ENCODE measurements around the gene SCAMP4. TPM values are rescaled to one million over a fixed set of nuclear protein-coding genes. Genes with fewer than 3 reads are reported as not detected.

SCAMP4 gene
- total and polyA plus RNA-seq, 2 experiments from 2014 or later: 69.3 to 89.8 TPM

DNA sequence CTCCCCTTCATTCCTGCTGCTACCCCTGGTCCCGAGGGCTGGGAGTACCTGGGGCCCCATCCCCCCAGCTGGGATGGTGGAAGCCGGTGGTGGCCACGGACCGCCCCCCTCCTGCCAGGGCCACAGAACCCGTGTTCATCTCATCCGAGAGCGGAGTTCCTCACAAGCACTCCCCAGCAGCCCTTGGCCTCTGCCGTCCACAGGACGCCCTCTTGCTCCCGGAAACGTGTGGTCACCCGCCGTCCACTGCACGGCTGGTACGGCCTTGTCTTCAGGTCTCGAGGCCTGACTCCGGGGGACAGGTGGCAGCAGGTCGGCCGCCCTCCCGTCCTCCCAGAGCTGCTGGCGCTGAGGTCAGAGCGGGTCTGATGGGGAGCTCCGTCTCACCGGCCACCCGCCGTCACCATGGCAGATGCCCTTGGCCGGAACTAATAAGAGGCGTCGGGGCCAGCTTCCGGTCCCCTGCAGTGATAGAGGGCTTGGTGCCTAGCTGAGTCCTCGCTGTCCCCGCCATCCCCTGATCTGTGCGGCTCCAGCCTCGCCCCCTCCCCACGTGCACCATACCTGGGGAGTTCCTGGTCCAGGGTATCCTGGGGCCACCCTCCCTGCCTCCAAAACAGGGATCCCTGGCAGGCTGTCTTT is 19.2 kb downstream of the SCAMP4 start:
- H3K9me2 ChIP-seq (replicated peaks; ENCODE audit: insufficient read depth): no peaks in the 10 kb centered on the region
- no peaks in the 10 kb centered on the region for H3K36me3 ChIP-seq (replicated peaks; ENCODE audit: insufficient read depth, low read depth)
- H3K79me2 ChIP-seq: no peaks in the 10 kb centered on the region
- H3K27ac ChIP-seq: no peak overlapping the region
- no peaks in the 10 kb centered on the region for H3K27me3 ChIP-seq
- no peaks in the 10 kb centered on the region for H3K4me1 ChIP-seq (ENCODE audit: insufficient read depth)
- TF ChIP-seq EZH2phosphoT487 (IDR thresholded peaks at IDR 0.05; ENCODE audit: low read depth, severe bottlenecking, unreplicated experiment) (no peak), CTCF (IDR thresholded peaks at IDR 0.05; ENCODE audit: poor library complexity) (no peak), EZH2 (IDR thresholded peaks at IDR 0.05; ENCODE audit: borderline replicate concordance) (no peak)
- DNase-seq (ENCODE audit: low spot score): no peak
- no peaks in the 10 kb centered on the region for H3K9me3 ChIP-seq (ENCODE audit: low read depth)
- WGBS (ENCODE audit: low lambda C conversion rate, missing lambda C conversion rate): 95% methylated on average over 30 of the region's 35 CpGs
- no peaks in the 10 kb centered on the region for H4K20me1 ChIP-seq (ENCODE audit: insufficient read depth, poor library complexity, severe bottlenecking)
- H2AFZ ChIP-seq: no peak overlapping the region
- H3K4me3 ChIP-seq: no peak overlapping the region
- no peak overlapping the region for H3K4me2 ChIP-seq

DNA sequence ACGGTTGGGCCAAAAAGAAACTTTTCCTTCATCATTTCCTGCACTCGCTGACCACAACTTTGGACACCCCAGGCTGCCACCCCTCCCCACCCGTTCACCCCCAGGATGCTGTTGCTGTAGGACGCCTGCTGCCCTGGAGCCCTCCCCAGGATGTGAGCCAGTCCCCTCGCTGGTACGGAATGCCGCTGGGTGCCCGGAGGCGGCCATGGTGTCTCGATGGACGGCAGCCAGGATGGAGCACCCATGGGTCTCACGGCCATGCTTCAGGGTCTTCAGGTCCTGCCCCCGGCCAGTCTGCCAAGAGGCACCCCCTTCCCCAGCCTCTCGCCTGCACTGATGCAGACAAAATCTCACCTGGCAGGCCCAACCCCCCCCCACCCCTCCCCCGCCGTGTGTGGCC is 20.3 kb downstream of the SCAMP4 start:
- no peak overlapping the region for H2AFZ ChIP-seq
- TF ChIP-seq EZH2phosphoT487 (IDR thresholded peaks at IDR 0.05; ENCODE audit: low read depth, severe bottlenecking, unreplicated experiment): no peak
- TF ChIP-seq CTCF (IDR thresholded peaks at IDR 0.05; ENCODE audit: poor library complexity): no peak
- TF ChIP-seq EZH2 (IDR thresholded peaks at IDR 0.05; ENCODE audit: borderline replicate concordance): no peak
- H3K9me2 ChIP-seq (replicated peaks; ENCODE audit: insufficient read depth): no peaks in the 10 kb centered on the region
- no peaks in the 10 kb centered on the region for H4K20me1 ChIP-seq (ENCODE audit: insufficient read depth, poor library complexity, severe bottlenecking)
- H3K27ac ChIP-seq: no peak overlapping the region
- no peak overlapping the region for H3K4me2 ChIP-seq
- no peaks in the 10 kb centered on the region for H3K27me3 ChIP-seq
- H3K79me2 ChIP-seq: no peaks in the 10 kb centered on the region
- DNase-seq (ENCODE audit: low spot score): no peak
- peaks cover 5% of the 10 kb centered on the region for H3K4me1 ChIP-seq (ENCODE audit: insufficient read depth)
- H3K9me3 ChIP-seq (ENCODE audit: low read depth): no peaks in the 10 kb centered on the region
- no peak overlapping the region for H3K4me3 ChIP-seq
- 97% methylated on average over 16 of the region's 16 CpGs for WGBS (ENCODE audit: low lambda C conversion rate, missing lambda C conversion rate)
- H3K36me3 ChIP-seq (replicated peaks; ENCODE audit: insufficient read depth, low read depth): no peaks in the 10 kb centered on the region

GRCh38 chr19:1929021-1929742 is 24.0 kb downstream of the SCAMP4 start:
- H3K9me3 ChIP-seq (ENCODE audit: low read depth): no peaks in the 10 kb centered on the region
- no peaks in the 10 kb centered on the region for H4K20me1 ChIP-seq (ENCODE audit: insufficient read depth, poor library complexity, severe bottlenecking)
- H3K9me2 ChIP-seq (replicated peaks; ENCODE audit: insufficient read depth): no peaks in the 10 kb centered on the region
- TF ChIP-seq EZH2phosphoT487 (IDR thresholded peaks at IDR 0.05; ENCODE audit: low read depth, severe bottlenecking, unreplicated experiment) (no peak), CTCF (IDR thresholded peaks at IDR 0.05; ENCODE audit: poor library complexity) (peak; percentile 80), EZH2 (IDR thresholded peaks at IDR 0.05; ENCODE audit: borderline replicate concordance) (no peak)
- peak; percentile 91 for DNase-seq (ENCODE audit: low spot score)
- H3K27ac ChIP-seq: no peak overlapping the region
- 19% methylated on average over 42 of the region's 42 CpGs for WGBS (ENCODE audit: low lambda C conversion rate, missing lambda C conversion rate)
- no peaks in the 10 kb centered on the region for H3K79me2 ChIP-seq
- no peaks in the 10 kb centered on the region for H3K27me3 ChIP-seq
- peak overlapping the region; percentile 56 for H2AFZ ChIP-seq
- no peak overlapping the region for H3K4me3 ChIP-seq
- H3K36me3 ChIP-seq (replicated peaks; ENCODE audit: insufficient read depth, low read depth): no peaks in the 10 kb centered on the region
- H3K4me1 ChIP-seq (ENCODE audit: insufficient read depth): peaks cover 5% of the 10 kb centered on the region
- peak overlapping the region; percentile 88 for H3K4me2 ChIP-seq

Data from hepatocyte (in vitro differentiated cells).